MG63 (cell line): ENCODE results near the gene MKRN3. TPM values are rescaled to one million over a fixed set of nuclear protein-coding genes. Genes with fewer than 3 reads are reported as not detected.

Experiments
- DNase-seq: peaks from one replicate; pipeline ENCODE4 v3.0.0-alpha.2; 2020
- H3K27me3 ChIP-seq: fragments of 250-450 bp; sonication (Bioruptor Pico); 2 replicates; pipeline ENCODE4 v1.5.1; 2020; ENCODE audit warnings: mild to moderate bottlenecking, moderate library complexity
- H3K36me3 ChIP-seq: fragments of 250-450 bp; sonication (Bioruptor Pico); 2 replicates; pipeline ENCODE4 v1.5.1; 2020; ENCODE audit warnings: mild to moderate bottlenecking, moderate library complexity
- H3K4me3 ChIP-seq: fragments of 250-450 bp; sonication (Bioruptor Pico); 2 replicates; pipeline ENCODE4 v1.5.1; 2020; ENCODE audit warnings: mild to moderate bottlenecking, moderate library complexity
- H3K9me3 ChIP-seq: fragments of 250-450 bp; sonication (Bioruptor Pico); 2 replicates; pipeline ENCODE4 v1.5.1; 2020; ENCODE audit warnings: mild to moderate bottlenecking, moderate library complexity
- total RNA-seq: library from RNA; depleted of rRNA; stranded (reverse); fragments of >200 nt; shearing (Covaris generic); gene quantifications from 2 replicates; pipeline ENCODE4 v1.2.3, GENCODE V29; 2014; ENCODE audit warnings: low replicate concordance; rRNA removed

The MKRN3 gene
- 4.8 and 12.4 TPM in 2 replicates for total RNA-seq

- H3K4me3 ChIP-seq, result peak within 1 kb of the TSS; percentile 91
- peak; percentile 70 for DNase-seq
- peaks cover 2% of the 10 kb centered on the region; the same call in 1 of the 2 replicates for H3K27me3 ChIP-seq
- H3K9me3 ChIP-seq, result no peaks in the 10 kb centered on the region
- H3K36me3 ChIP-seq, result peaks cover 2% of the 10 kb centered on the region; the same call in 1 of the 2 replicates
These were observed at the start of gene MKRN3 for GRCh38 chr15:23565395-23566070. Gene MKRN3 (plus strand): TSS chr15:23565674. CDS start chr15:23565783, 109 bp downstream.

- Histone ChIP-seq H3K4me3 (no peak overlapping the region), H3K9me3 (no peaks in the 10 kb centered on the region), H3K36me3 (no peaks in the 10 kb centered on the region), H3K27me3 (no peaks in the 10 kb centered on the region; the same call in 1 of the 2 replicates)
- DNase-seq, result no peak
These were observed 48.6 kb upstream of the MKRN3 start for GRCh38 chr15:23516866-23517265.

- Histone ChIP-seq H3K9me3 (no peaks in the 10 kb centered on the region), H3K27me3 (no peaks in the 10 kb centered on the region; the same call in 1 of the 2 replicates), H3K36me3 (no peaks in the 10 kb centered on the region), H3K4me3 (no peak overlapping the region)
- no peak for DNase-seq
These were observed 47.4 kb upstream of the MKRN3 start for GRCh38 chr15:23518104-23518503.

GRCh38 chr15:23524816-23525215 lies 40.7 kb upstream of the MKRN3 start:
- Histone ChIP-seq H3K36me3 (no peaks in the 10 kb centered on the region), H3K9me3 (no peaks in the 10 kb centered on the region), H3K4me3 (no peak overlapping the region), H3K27me3 (no peaks in the 10 kb centered on the region)
- no peak for DNase-seq

GRCh38 chr15:23529891-23530290 lies 35.6 kb upstream of the MKRN3 start:
- H3K36me3 ChIP-seq, result no peaks in the 10 kb centered on the region
- no peak for DNase-seq
- H3K4me3 ChIP-seq, result no peak overlapping the region
- H3K27me3 ChIP-seq, result peaks cover 3% of the 10 kb centered on the region; the same call in 1 of the 2 replicates
- no peaks in the 10 kb centered on the region for H3K9me3 ChIP-seq

GRCh38 chr15:23532024-23532423 lies 33.5 kb upstream of the MKRN3 start:
- Histone ChIP-seq H3K9me3 (no peaks in the 10 kb centered on the region), H3K27me3 (peaks cover 3% of the 10 kb centered on the region; the same call in 1 of the 2 replicates), H3K36me3 (no peaks in the 10 kb centered on the region), H3K4me3 (peak overlapping the region; percentile 43)
- peak; percentile 18 for DNase-seq

- Histone ChIP-seq H3K27me3 (peaks cover 3% of the 10 kb centered on the region), H3K9me3 (no peaks in the 10 kb centered on the region), H3K4me3 (no peak overlapping the region), H3K36me3 (no peaks in the 10 kb centered on the region)
- no peak for DNase-seq
These were observed 28.8 kb upstream of the MKRN3 start for GRCh38 chr15:23536659-23537058.

GRCh38 chr15:23538648-23539047 lies 26.8 kb upstream of the MKRN3 start:
- H3K9me3 ChIP-seq, result no peaks in the 10 kb centered on the region
- DNase-seq, result no peak
- H3K4me3 ChIP-seq, result no peak overlapping the region
- H3K27me3 ChIP-seq, result peaks cover 3% of the 10 kb centered on the region; the same call in 1 of the 2 replicates
- no peaks in the 10 kb centered on the region for H3K36me3 ChIP-seq

- H3K36me3 ChIP-seq, result no peaks in the 10 kb centered on the region
- no peak for DNase-seq
- H3K4me3 ChIP-seq, result no peak overlapping the region
- peaks cover 3% of the 10 kb centered on the region; the same call in 1 of the 2 replicates for H3K27me3 ChIP-seq
- H3K9me3 ChIP-seq, result no peaks in the 10 kb centered on the region
These were observed 25.6 kb upstream of the MKRN3 start for GRCh38 chr15:23539892-23540291.

GRCh38 chr15:23546158-23546557 lies 19.3 kb upstream of the MKRN3 start:
- Histone ChIP-seq H3K36me3 (no peaks in the 10 kb centered on the region), H3K9me3 (no peaks in the 10 kb centered on the region), H3K4me3 (no peak overlapping the region), H3K27me3 (peaks cover 3% of the 10 kb centered on the region; the same call in 1 of the 2 replicates)
- DNase-seq, result no peak

- H3K9me3 ChIP-seq, result no peaks in the 10 kb centered on the region
- DNase-seq, result no peak
- no peaks in the 10 kb centered on the region for H3K36me3 ChIP-seq
- H3K27me3 ChIP-seq, result peaks cover 3% of the 10 kb centered on the region; the same call in 1 of the 2 replicates
- H3K4me3 ChIP-seq, result no peak overlapping the region
These were observed 17.4 kb upstream of the MKRN3 start for GRCh38 chr15:23548071-23548470.

GRCh38 chr15:23561914-23562313 lies 3.6 kb upstream of the MKRN3 start:
- Histone ChIP-seq H3K36me3 (no peaks in the 10 kb centered on the region), H3K4me3 (no peak overlapping the region), H3K27me3 (peaks cover 2% of the 10 kb centered on the region; the same call in 1 of the 2 replicates), H3K9me3 (no peaks in the 10 kb centered on the region)
- no peak for DNase-seq

GRCh38 chr15:23564821-23565394 lies 566 bp upstream of the MKRN3 start:
- Histone ChIP-seq H3K4me3 (peak overlapping the region; percentile 91), H3K9me3 (no peaks in the 10 kb centered on the region), H3K27me3 (peaks cover 2% of the 10 kb centered on the region; the same call in 1 of the 2 replicates), H3K36me3 (peaks cover 2% of the 10 kb centered on the region; the same call in 1 of the 2 replicates)
- DNase-seq, result no peak

- peak overlapping the region; percentile 91 for H3K4me3 ChIP-seq
- no peaks in the 10 kb centered on the region for H3K9me3 ChIP-seq
- peak; percentile 32 for DNase-seq
- peaks cover 2% of the 10 kb centered on the region; the same call in 1 of the 2 replicates for H3K27me3 ChIP-seq
- peaks cover 2% of the 10 kb centered on the region; the same call in 1 of the 2 replicates for H3K36me3 ChIP-seq
These were observed 639 bp downstream of the MKRN3 start for GRCh38 chr15:23566071-23566554.

GRCh38 chr15:23566651-23567050 lies 1.2 kb downstream of the MKRN3 start:
- DNase-seq, result no peak
- no peaks in the 10 kb centered on the region for H3K9me3 ChIP-seq
- H3K4me3 ChIP-seq, result peak overlapping the region; percentile 91

GRCh38 chr15:23567921-23568320 lies 2.4 kb downstream of the MKRN3 start:
- Histone ChIP-seq H3K9me3 (no peaks in the 10 kb centered on the region), H3K27me3 (peaks cover 2% of the 10 kb centered on the region; the same call in 1 of the 2 replicates), H3K36me3 (peaks cover 2% of the 10 kb centered on the region; the same call in 1 of the 2 replicates), H3K4me3 (no peak overlapping the region)
- DNase-seq, result no peak

More at GRCh38 chr15:23566651-23567050, 1.2 kb downstream of the MKRN3 start:
- Histone ChIP-seq H3K36me3 (peaks cover 2% of the 10 kb centered on the region; the same call in 1 of the 2 replicates), H3K27me3 (peaks cover 2% of the 10 kb centered on the region; the same call in 1 of the 2 replicates)
